Upper lobe of left lung (tissue), 4 donors: Measurements from ENCODE around the gene ENTREP3.
A peak's percentile ranks its signal among the peaks of the same experiment; 100 is the strongest.

Experiments
- EP300 ChIP-seq, 4 donors: sonication (generic); formaldehyde crosslinking; IDR thresholded peaks; one replicate each; pipeline ENCODE4 v1.5.1; 2017; ENCODE audit warnings: antibody characterized with exemption in 4 of 4, control low read depth in 2 of 4
- TF ChIP-seq, protein P1 (sequence below), 6 experiments: fragments of 450-650 bp in 4 of 6; fragments of 200-600 bp in 2 of 6; sonication (generic) in 2 of 6; IDR thresholded peaks; one replicate each; pipeline ENCODE4 v1.5.1; 2016 to 2019; ENCODE audit warnings: antibody characterized with exemption in 6 of 6

- TF ChIP-seq, protein P1, sequence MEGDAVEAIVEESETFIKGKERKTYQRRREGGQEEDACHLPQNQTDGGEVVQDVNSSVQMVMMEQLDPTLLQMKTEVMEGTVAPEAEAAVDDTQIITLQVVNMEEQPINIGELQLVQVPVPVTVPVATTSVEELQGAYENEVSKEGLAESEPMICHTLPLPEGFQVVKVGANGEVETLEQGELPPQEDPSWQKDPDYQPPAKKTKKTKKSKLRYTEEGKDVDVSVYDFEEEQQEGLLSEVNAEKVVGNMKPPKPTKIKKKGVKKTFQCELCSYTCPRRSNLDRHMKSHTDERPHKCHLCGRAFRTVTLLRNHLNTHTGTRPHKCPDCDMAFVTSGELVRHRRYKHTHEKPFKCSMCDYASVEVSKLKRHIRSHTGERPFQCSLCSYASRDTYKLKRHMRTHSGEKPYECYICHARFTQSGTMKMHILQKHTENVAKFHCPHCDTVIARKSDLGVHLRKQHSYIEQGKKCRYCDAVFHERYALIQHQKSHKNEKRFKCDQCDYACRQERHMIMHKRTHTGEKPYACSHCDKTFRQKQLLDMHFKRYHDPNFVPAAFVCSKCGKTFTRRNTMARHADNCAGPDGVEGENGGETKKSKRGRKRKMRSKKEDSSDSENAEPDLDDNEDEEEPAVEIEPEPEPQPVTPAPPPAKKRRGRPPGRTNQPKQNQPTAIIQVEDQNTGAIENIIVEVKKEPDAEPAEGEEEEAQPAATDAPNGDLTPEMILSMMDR (IDR thresholded peaks at IDR 0.05) = peak in 3 of 6 experiments; percentile 10 to 41 (median 13)
- TF ChIP-seq EP300 (IDR thresholded peaks at IDR 0.05) = no peak
These were observed 22.8 kb upstream of the ENTREP3 start for GRCh38 chr1:155277902-155278688.
